ENCODE data around the gene PTTG1.

The PTTG1 gene

GRCh38 chr5:160421625-160422258, at the start of gene PTTG1:
Gene PTTG1, plus strand, starts transcription at chr5:160421855. Its CDS starts 458 bp downstream, at chr5:160422313.
- peak; percentile 96 for DNase-seq

- no peak for DNase-seq
Observed at GRCh38 chr5:160375166-160375565, 46.5 kb upstream of the PTTG1 start.

GRCh38 chr5:160375701-160376100, 46.0 kb upstream of the PTTG1 start:
- DNase-seq, result no peak

GRCh38 chr5:160376416-160376815, 45.2 kb upstream of the PTTG1 start:
- DNase-seq, result no peak

GRCh38 chr5:160377651-160378050, 44.0 kb upstream of the PTTG1 start:
- DNase-seq, result no peak

GRCh38 chr5:160378330-160378729, 43.3 kb upstream of the PTTG1 start:
- no peak for DNase-seq

GRCh38 chr5:160379511-160379910, 42.1 kb upstream of the PTTG1 start:
- no peak for DNase-seq

- DNase-seq, result no peak
Observed at GRCh38 chr5:160380041-160380440, 41.6 kb upstream of the PTTG1 start.

GRCh38 chr5:160382346-160382745, 39.3 kb upstream of the PTTG1 start:
- no peak for DNase-seq

GRCh38 chr5:160384681-160385080, 37.0 kb upstream of the PTTG1 start:
- DNase-seq, result no peak

GRCh38 chr5:160385496-160385895, 36.2 kb upstream of the PTTG1 start:
- no peak for DNase-seq

- DNase-seq, result no peak
Observed at GRCh38 chr5:160387445-160387844, 34.2 kb upstream of the PTTG1 start.

GRCh38 chr5:160390787-160391696, 30.6 kb upstream of the PTTG1 start:
- DNase-seq, result no peak

GRCh38 chr5:160395111-160395510, 26.5 kb upstream of the PTTG1 start:
- DNase-seq, result no peak

GRCh38 chr5:160397492-160397891, 24.2 kb upstream of the PTTG1 start:
- DNase-seq, result no peak

GRCh38 chr5:160398806-160399205, 22.8 kb upstream of the PTTG1 start:
- DNase-seq, result no peak

GRCh38 chr5:160399402-160400353, 22.0 kb upstream of the PTTG1 start, which contains the start of gene FAM200C:
Gene FAM200C, minus strand, starts transcription at chr5:160400054. Its CDS starts 4,564 bp downstream, at chr5:160395490.
- DNase-seq, result peak; percentile 83

- peak; percentile 96 for DNase-seq
Observed at GRCh38 chr5:160418561-160419457, 2.8 kb upstream of the PTTG1 start, which contains the start of gene SLU7. Gene SLU7, minus strand, starts transcription at chr5:160419081. Its CDS starts 3,787 bp downstream, at chr5:160415294.

GRCh38 chr5:160419458-160420330, 2.0 kb upstream of the PTTG1 start:
- DNase-seq, result no peak

- DNase-seq, result no peak
Observed at GRCh38 chr5:160420331-160420610, 1.4 kb upstream of the PTTG1 start.

- DNase-seq, result no peak
Observed at GRCh38 chr5:160423099-160423498, 1.4 kb downstream of the PTTG1 start.
